Prostate gland (tissue), 2 donors: Measurements from ENCODE around the gene TCAP. TPM values are rescaled to one million over a fixed set of nuclear protein-coding genes. Genes with fewer than 3 reads are reported as not detected.

Experiments
- DNase-seq: peaks from one replicate; pipeline ENCODE4 v3.0.0-alpha.2; 2019; ENCODE audit warnings: low spot score
- H3K27ac ChIP-seq, 2 donors: fragments of 200-600 bp; sonication (generic); 2 replicates each; pipeline ENCODE4 v1.5.1; 2017 to 2019
- H3K27me3 ChIP-seq: fragments of 200-600 bp; sonication (generic); replicated peaks from 2 replicates; pipeline ENCODE4 v1.5.1; 2019; ENCODE audit not compliant: insufficient read depth
- H3K36me3 ChIP-seq, 2 donors: fragments of 200-600 bp; sonication (generic); 1 replicate in 1 of 2; 2 replicates in 1 of 2; pipeline versions ENCODE4 v1.5.1 to v1.8.1; 2017 to 2019
- H3K4me1 ChIP-seq: fragments of 200-600 bp; sonication (generic); replicated peaks from 2 replicates; pipeline ENCODE4 v1.5.1; 2019
- H3K4me3 ChIP-seq, 2 donors: fragments of 200-600 bp; sonication (generic); 2 replicates each; pipeline ENCODE4 v1.5.1; 2017 to 2019
- H3K9me3 ChIP-seq: fragments of 200-600 bp; sonication (generic); 2 replicates; pipeline ENCODE4 v1.5.1; 2017
- CTCF ChIP-seq, 4 experiments: fragments of 200-600 bp in 2 of 4; fragments of 450-650 bp in 2 of 4; sonication (generic) in 2 of 4; IDR thresholded peaks; 1 replicate in 3 of 4; 2 replicates in 1 of 4; pipeline ENCODE4 v1.5.1; 2016 to 2019; ENCODE audit warnings: antibody characterized with exemption in 4 of 4, mild to moderate bottlenecking in 2 of 4, moderate library complexity in 2 of 4
- POLR2A ChIP-seq: fragments of 450-650 bp; IDR thresholded peaks from one replicate; pipeline ENCODE4 v1.6.1; 2016; ENCODE audit warnings: antibody characterized with exemption, mild to moderate bottlenecking
- POLR2AphosphoS5 ChIP-seq: sonication (generic); formaldehyde crosslinking; IDR thresholded peaks from one replicate; pipeline ENCODE4 v1.6.1; 2017; ENCODE audit warnings: antibody characterized with exemption
- WGBS: methylation state at CpG from one replicate; pipeline ENCODE4 v1.1.5; 2018; 5-methylcytosine and 5-hydroxymethylcytosine counted together
- intact Hi-C: fragments of 100-400 bp; cut with DNase I; formaldehyde crosslinking; loops from one replicate; pipeline ENCODE4 v1.14.2; 2022
- total RNA-seq, 2 donors: library from RNA; depleted of rRNA; stranded (reverse); fragments of >200 nt; gene quantifications; one replicate each; pipeline ENCODE4 v1.1.0, GENCODE V29; 2016

Gene TCAP
- total RNA-seq, 2 donors from 2014 or later, result 4.3 to 44.3 TPM

GRCh38 chr17:39635614-39636176 is 29.5 kb upstream of the TCAP start:
- Histone ChIP-seq H3K27me3 (no peaks in the 10 kb centered on the region), H3K9me3 (no peaks in the 10 kb centered on the region), H3K27ac (peak overlapping the region; percentile 76 to 87), H3K36me3 (no peaks in the 10 kb centered on the region), H3K4me3 (no peak overlapping the region), H3K4me1 (peaks cover 33% of the 10 kb centered on the region)
- TF ChIP-seq CTCF (IDR thresholded peaks at IDR 0.05) (no peak), POLR2AphosphoS5 (no peak), POLR2A (no peak)
- WGBS, result 90% methylated on average over 8 of the region's 8 CpGs
- intact Hi-C loops, result loop anchor here (5.0 kb wide), 1 partner anchor 42 kb away; no protein-coding TSS in a partner anchor
- DNase-seq, result no peak

GRCh38 chr17:39636587-39636926 is 28.6 kb upstream of the TCAP start:
- TF ChIP-seq CTCF (IDR thresholded peaks at IDR 0.05) (no peak), POLR2AphosphoS5 (no peak), POLR2A (no peak)
- 16% methylated on average over 6 of the region's 6 CpGs for WGBS

GRCh38 chr17:39636927-39637736 is 28.0 kb upstream of the TCAP start, which contains the start of gene STARD3:
Gene STARD3, plus strand, starts transcription at chr17:39637144. Its CDS starts 16,388 bp downstream, at chr17:39653532.
- Histone ChIP-seq H3K9me3 (no peaks in the 10 kb centered on the region), H3K27me3 (no peaks in the 10 kb centered on the region), H3K4me3 (peak within 1 kb of the TSS; percentile 62 to 66), H3K4me1 (peaks cover 26% of the 10 kb centered on the region), H3K27ac (peak within 1 kb of the TSS; percentile 76 to 87), H3K36me3 (no peaks in the 10 kb centered on the region)
- intact Hi-C loops, result loop anchor here (5.0 kb wide), 1 partner anchor 40 kb away; no protein-coding TSS in a partner anchor
- peak; percentile 91 for DNase-seq
- peak; percentile 64 for TF ChIP-seq POLR2A
- TF ChIP-seq CTCF (IDR thresholded peaks at IDR 0.05), result peak in 3 of 4 experiments; percentile 14 to 44 (median 35)
- peak; percentile 89 for TF ChIP-seq POLR2AphosphoS5
- WGBS, result under 1% methylated on average over 68 of the region's 69 CpGs

More at GRCh38 chr17:39636587-39636926, 28.6 kb upstream of the TCAP start:
- peak overlapping the region; percentile 76 to 87 for H3K27ac ChIP-seq
- intact Hi-C loops, result loop anchor here (5.0 kb wide), 1 partner anchor 41 kb away; no protein-coding TSS in a partner anchor
- H3K4me3 ChIP-seq, result peak overlapping the region; percentile 62 to 66
- no peak for DNase-seq
- no peaks in the 10 kb centered on the region for H3K27me3 ChIP-seq
- H3K4me1 ChIP-seq, result peaks cover 32% of the 10 kb centered on the region
- H3K9me3 ChIP-seq, result no peaks in the 10 kb centered on the region
- H3K36me3 ChIP-seq, result no peaks in the 10 kb centered on the region

GRCh38 chr17:39638317-39638716 is 26.8 kb upstream of the TCAP start:
- Histone ChIP-seq H3K27ac (no peak overlapping the region), H3K9me3 (no peaks in the 10 kb centered on the region), H3K27me3 (no peaks in the 10 kb centered on the region), H3K4me1 (peaks cover 19% of the 10 kb centered on the region), H3K36me3 (no peaks in the 10 kb centered on the region), H3K4me3 (peak overlapping the region in 1 of 2 donors; percentile 66)
- intact Hi-C loops, result loop anchor here (5.0 kb wide), 1 partner anchor 39 kb away; no protein-coding TSS in a partner anchor
- TF ChIP-seq POLR2AphosphoS5 (no peak), CTCF (IDR thresholded peaks at IDR 0.05) (no peak), POLR2A (no peak)
- no peak for DNase-seq
- WGBS, result 90% methylated on average over 7 of the region's 7 CpGs
